HG03342 (cell line): ENCODE results near the gene WDR38.

ENCODE experiments used
- ATAC-seq: cut with Tn5 transposase; IDR thresholded peaks from one replicate; pipeline ENCODE4 v1.9.1; 2021; ENCODE audit warnings: mild to moderate bottlenecking, moderate library complexity; ENCODE audit not compliant: unreplicated experiment

WDR38 gene

DNA sequence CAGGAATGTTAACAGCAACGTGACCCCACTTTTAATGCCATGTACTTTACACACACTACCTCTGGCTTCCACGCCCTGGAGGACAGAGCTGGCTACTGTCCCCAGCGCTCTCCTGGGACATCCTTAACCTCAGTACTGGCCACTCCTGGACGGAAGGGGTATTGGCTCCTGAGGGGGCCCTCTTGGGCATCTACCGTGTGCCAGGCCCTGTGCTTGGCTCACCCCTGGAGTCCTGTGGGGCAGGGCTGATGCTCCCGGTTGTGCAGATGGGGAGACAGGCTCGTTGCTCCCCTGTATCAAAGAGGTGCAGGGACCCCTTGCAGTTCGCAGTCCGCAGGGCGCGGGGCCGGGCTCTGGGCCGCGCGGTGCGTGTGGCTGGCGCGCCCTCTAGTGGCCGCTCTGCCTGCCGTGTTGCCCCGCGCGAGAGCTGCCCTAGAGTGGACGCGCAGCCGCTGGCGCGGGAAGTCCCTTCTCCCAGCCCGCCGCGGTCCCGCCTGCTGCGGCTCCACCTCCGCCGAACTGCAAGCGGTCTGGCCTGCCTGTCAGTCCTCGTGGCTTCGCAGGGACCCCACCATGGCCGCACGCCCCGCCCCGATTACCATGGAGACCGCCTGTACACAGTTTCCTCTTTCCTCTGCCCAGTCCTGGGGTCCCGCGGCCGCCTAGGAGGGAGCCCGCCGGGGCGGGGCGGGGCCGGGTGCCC, at the start of gene WDR38:
Gene WDR38 (plus strand): TSS at position 632 of the 703 bp plus-strand sequence. CDS start 72 bp downstream, outside the sequence.
- ATAC-seq = peak; percentile 50

- ATAC-seq = no peak
Measured at GRCh38 chr9:124803911-124804310, 49.3 kb upstream of the WDR38 start.

GRCh38 chr9:124805186-124805585, 48.1 kb upstream of the WDR38 start:
- ATAC-seq = no peak

DNA sequence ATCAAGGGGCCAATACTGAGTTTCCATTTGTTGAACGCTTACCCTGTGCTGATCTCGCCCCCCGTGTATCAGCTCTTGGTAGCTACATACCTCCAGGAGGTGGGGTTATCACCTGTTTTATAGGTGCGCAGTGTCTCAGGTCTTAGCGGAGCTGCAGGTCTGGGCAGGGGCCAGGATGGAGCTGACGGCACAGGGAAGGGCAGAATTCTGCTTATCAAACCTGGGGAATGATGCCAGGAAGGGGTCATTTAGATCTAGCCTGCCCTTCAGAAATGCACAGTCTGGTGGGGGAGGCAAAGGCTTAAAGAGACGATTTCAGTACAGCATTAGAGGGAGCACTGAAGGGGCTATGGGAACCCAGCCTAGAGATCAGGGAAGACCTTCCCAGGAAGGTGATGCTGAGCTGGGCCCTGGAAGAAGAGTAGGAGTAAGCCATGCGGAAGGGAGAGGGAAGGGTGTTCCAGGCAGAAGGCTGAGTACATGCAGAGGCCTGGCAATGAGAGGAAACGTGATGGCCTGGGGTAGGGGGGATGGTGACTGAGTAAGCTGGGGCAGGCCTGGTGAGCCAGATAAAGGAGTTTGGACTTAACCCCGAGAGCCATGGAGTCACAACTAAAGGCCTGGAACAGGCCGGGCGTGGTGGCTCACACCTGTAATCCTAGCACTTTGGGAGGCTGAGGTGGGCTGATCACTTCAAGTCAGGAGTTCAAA, 44.9 kb upstream of the WDR38 start:
- ATAC-seq = no peak

GRCh38 chr9:124809211-124809610, 44.0 kb upstream of the WDR38 start:
- no peak for ATAC-seq

- no peak for ATAC-seq
Measured at GRCh38 chr9:124809741-124810500, 43.3 kb upstream of the WDR38 start.

- no peak for ATAC-seq
Measured at GRCh38 chr9:124810663-124811355, 42.5 kb upstream of the WDR38 start.

GRCh38 chr9:124812441-124812876, 40.8 kb upstream of the WDR38 start:
- no peak for ATAC-seq

GRCh38 chr9:124813041-124813440, 40.2 kb upstream of the WDR38 start:
- no peak for ATAC-seq

GRCh38 chr9:124813501-124814163, 39.6 kb upstream of the WDR38 start:
- ATAC-seq = no peak

GRCh38 chr9:124814164-124814535, 39.1 kb upstream of the WDR38 start:
- ATAC-seq = no peak

- no peak for ATAC-seq
Measured at GRCh38 chr9:124815601-124816000, 37.7 kb upstream of the WDR38 start.

DNA sequence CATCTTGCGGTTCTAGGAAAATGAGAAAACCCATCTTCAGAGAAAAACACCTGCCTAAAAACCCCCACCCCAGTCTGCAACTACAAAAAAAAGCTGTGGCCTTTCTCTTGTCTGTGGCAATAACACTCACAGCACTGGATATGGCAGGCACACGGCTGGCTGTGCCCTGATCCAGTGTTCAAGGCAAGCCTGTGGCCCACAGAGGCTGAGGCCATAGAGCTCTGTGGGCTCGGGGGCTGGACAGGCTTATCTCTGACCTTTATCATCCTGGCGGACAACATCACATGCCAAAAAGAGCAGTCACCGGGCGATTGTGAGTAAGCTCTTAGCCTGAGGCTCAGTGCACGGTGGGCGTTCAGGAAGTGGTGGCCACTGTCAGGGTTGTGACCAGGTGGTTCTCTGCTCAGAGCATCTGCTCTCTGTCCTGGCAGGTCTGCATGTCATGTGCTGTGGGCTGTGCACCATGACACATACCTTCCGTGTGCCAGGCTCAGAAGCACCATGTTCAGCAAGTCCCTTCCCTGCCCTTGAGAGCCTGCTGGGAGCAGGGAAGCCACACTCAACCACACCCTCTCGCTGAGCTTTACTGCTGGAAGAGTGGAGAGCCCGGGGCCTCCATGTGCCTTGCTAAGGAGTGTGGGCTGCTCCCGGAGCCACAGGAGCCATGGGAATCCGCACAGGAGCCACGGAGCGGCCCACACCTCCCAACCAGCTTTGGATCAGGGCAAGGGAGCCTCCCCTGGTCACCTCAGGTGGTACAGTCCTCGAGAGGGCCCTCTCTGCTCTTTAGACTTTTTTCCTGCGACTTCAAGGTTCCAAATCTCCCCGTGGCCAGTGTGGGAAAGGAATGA, 34.6 kb upstream of the WDR38 start:
- no peak for ATAC-seq

- no peak for ATAC-seq
Measured at GRCh38 chr9:124820698-124821623, 32.3 kb upstream of the WDR38 start.

GRCh38 chr9:124828489-124829333, 24.5 kb upstream of the WDR38 start:
- ATAC-seq = no peak

- no peak for ATAC-seq
Measured at GRCh38 chr9:124829334-124829669, 24.0 kb upstream of the WDR38 start.

GRCh38 chr9:124830593-124830992, 22.7 kb upstream of the WDR38 start:
- ATAC-seq = no peak
